Measurements from ENCODE around the gene SENP2.
A peak's percentile ranks its signal among the peaks of the same experiment; 100 is the strongest.
"Not testable (repeated sequence)": the region's sequence is repeated elsewhere in the genome, so short reads cannot be mapped to it uniquely, and the experiment has no call there.

SENP2 gene

GRCh38 chr3:185659942-185660921 is 74.1 kb downstream of the SENP2 start:
- peak; percentile 96 for TF ChIP-seq CTCF (conservative IDR thresholded peaks at IDR 0.05; ENCODE audit: low read depth)
- CTCF ChIA-PET = interaction anchor here (0.5 to 1.8 kb wide), 35 partner anchors 8 to 1570 kb away, joined by 3 to 13 read pairs (median 3); no protein-coding TSS in a partner anchor
- POLR2A ChIA-PET (ENCODE audit: low non-redundant PET) = no interaction called here
- H3K27ac ChIP-seq = peak overlapping the region; percentile 97
- DNase-seq (ENCODE audit: low spot score) = peak; percentile 67

- DNase-seq (ENCODE audit: low spot score); POLR2A ChIA-PET (ENCODE audit: low non-redundant PET): not testable (repeated sequence)
- CTCF ChIA-PET = interaction anchor here (0.7 to 1.8 kb wide), 7 partner anchors 16 to 1571 kb away, joined by 3 to 8 read pairs (median 5); no protein-coding TSS in a partner anchor
- H3K27ac ChIP-seq = peak overlapping the region; percentile 60
Measured at GRCh38 chr3:185661296-185661695, 75.2 kb downstream of the SENP2 start.

GRCh38 chr3:185661772-185662171 is 75.7 kb downstream of the SENP2 start:
- no peak for TF ChIP-seq CTCF (conservative IDR thresholded peaks at IDR 0.05; ENCODE audit: low read depth)
- POLR2A ChIA-PET (ENCODE audit: low non-redundant PET) = no interaction called here
- CTCF ChIA-PET = interaction anchor here (0.7 to 0.8 kb wide), 2 partner anchors 106 to 163 kb away, joined by 3 read pairs; no protein-coding TSS in a partner anchor

GRCh38 chr3:185663929-185664328 is 77.8 kb downstream of the SENP2 start:
- CTCF ChIA-PET = interaction anchor here (0.7 to 1.4 kb wide), 2 partner anchors 13 to 113 kb away, joined by 3 to 4 read pairs; no protein-coding TSS in a partner anchor
- POLR2A ChIA-PET (ENCODE audit: low non-redundant PET) = no interaction called here
- H3K27ac ChIP-seq = no peak overlapping the region
- TF ChIP-seq CTCF (conservative IDR thresholded peaks at IDR 0.05; ENCODE audit: low read depth) = no peak
- no peak for DNase-seq (ENCODE audit: low spot score)

More at GRCh38 chr3:185661772-185662171, 75.7 kb downstream of the SENP2 start:
- DNase-seq (ENCODE audit: low spot score) = no peak
- H3K27ac ChIP-seq = peak overlapping the region; percentile 60

- ChIA-PET CTCF (no interaction called here), POLR2A (ENCODE audit: low non-redundant PET) (no interaction called here)
- DNase-seq (ENCODE audit: low spot score) = no peak
- no peak overlapping the region for H3K27ac ChIP-seq
- no peak for TF ChIP-seq CTCF (conservative IDR thresholded peaks at IDR 0.05; ENCODE audit: low read depth)
Measured at GRCh38 chr3:185667574-185667973, 81.5 kb downstream of the SENP2 start.

- POLR2A ChIA-PET (ENCODE audit: low non-redundant PET) = interaction anchor here (0.7 kb wide), 1 partner anchor 92 kb away, joined by 3 read pairs; no protein-coding TSS in a partner anchor
- peak; percentile 73 for DNase-seq (ENCODE audit: low spot score)
- H3K27ac ChIP-seq = no peak overlapping the region
- TF ChIP-seq CTCF (conservative IDR thresholded peaks at IDR 0.05; ENCODE audit: low read depth) = peak; percentile 63
- CTCF ChIA-PET = interaction anchor here (0.6 to 1.9 kb wide), 13 partner anchors 11 to 145 kb away, joined by 3 to 16 read pairs (median 4); no protein-coding TSS in a partner anchor
Measured at GRCh38 chr3:185677146-185677829, 91.2 kb downstream of the SENP2 start.
